K562 (cell line): ENCODE measurements around the gene CFL2.

Source experiments
- CTCF ChIP-seq, 3 experiments: IDR thresholded peaks in 2 of 3; conservative IDR thresholded peaks in 1 of 3; 2 replicates each; pipeline ENCODE4 v1.5.1; 2011 to 2012; ENCODE audit warnings: low read length in 3 of 3, mild to moderate bottlenecking in 3 of 3, control low read depth in 2 of 3, improper control_type of control experiment in 1 of 3, inconsistent platforms in 1 of 3, low read depth in 1 of 3, mixed read lengths in 1 of 3, moderate library complexity in 1 of 3; ENCODE audit not compliant: insufficient read depth in 2 of 3
- MAFF ChIP-seq: IDR thresholded peaks from 2 replicates; pipeline ENCODE4 v1.6.1; 2012; ENCODE audit warnings: low read length, improper control_type of control experiment
- POLR2A ChIP-seq: fragments of 450-650 bp; conservative IDR thresholded peaks from 2 replicates; pipeline ENCODE4 v1.6.1; 2016
- RAD51 ChIP-seq: fragments of 450-650 bp; IDR thresholded peaks from 2 replicates; pipeline ENCODE4 v1.7.1; 2016; ENCODE audit warnings: low read depth, mild to moderate bottlenecking, borderline replicate concordance
- RCOR1 ChIP-seq, 2 experiments: IDR thresholded peaks; 2 replicates each; pipeline ENCODE4 v1.6.1; 2012; ENCODE audit warnings: low read depth in 2 of 2, low read length in 2 of 2, borderline replicate concordance in 1 of 2, improper control_type of control experiment in 1 of 2
- SAFB2 ChIP-seq: fragments of 200-400 bp; formaldehyde crosslinking; IDR thresholded peaks from 2 replicates; pipeline ENCODE4 v1.6.1; 2018; ENCODE audit warnings: borderline replicate concordance, low read length, low read depth, moderate library complexity; ENCODE audit not compliant: severe bottlenecking
- SREBF1 ChIP-seq: fragments of 150-350 bp; IDR thresholded peaks from 2 replicates; pipeline ENCODE4 v1.6.1; 2014; ENCODE audit warnings: antibody characterized with exemption, low read depth, low read length, borderline replicate concordance
- TAF15 ChIP-seq: fragments of 200-400 bp; formaldehyde crosslinking; IDR thresholded peaks from 2 replicates; pipeline ENCODE4 v1.6.1; 2017; ENCODE audit warnings: mild to moderate bottlenecking, low read depth, low read length, moderate library complexity
- ZNF133 ChIP-seq: fragments of 250-450 bp; sonication (Bioruptor Pico); IDR thresholded peaks from 2 replicates; pipeline ENCODE4 v1.4.0; 2020; ENCODE audit warnings: mild to moderate bottlenecking
- ZNF699 ChIP-seq: fragments of 250-450 bp; sonication (Bioruptor Pico); IDR thresholded peaks from 2 replicates; pipeline ENCODE4 v1.8.0; 2021; ENCODE audit warnings: mild to moderate bottlenecking, moderate library complexity; ENCODE audit not compliant: insufficient replicate concordance
- TF ChIP-seq, protein P1 (sequence below): fragments of 250-450 bp; sonication (Bioruptor Pico); IDR thresholded peaks from 2 replicates; pipeline ENCODE4 v1.5.0; 2020; ENCODE audit warnings: mild to moderate bottlenecking, borderline replicate concordance

DNA sequence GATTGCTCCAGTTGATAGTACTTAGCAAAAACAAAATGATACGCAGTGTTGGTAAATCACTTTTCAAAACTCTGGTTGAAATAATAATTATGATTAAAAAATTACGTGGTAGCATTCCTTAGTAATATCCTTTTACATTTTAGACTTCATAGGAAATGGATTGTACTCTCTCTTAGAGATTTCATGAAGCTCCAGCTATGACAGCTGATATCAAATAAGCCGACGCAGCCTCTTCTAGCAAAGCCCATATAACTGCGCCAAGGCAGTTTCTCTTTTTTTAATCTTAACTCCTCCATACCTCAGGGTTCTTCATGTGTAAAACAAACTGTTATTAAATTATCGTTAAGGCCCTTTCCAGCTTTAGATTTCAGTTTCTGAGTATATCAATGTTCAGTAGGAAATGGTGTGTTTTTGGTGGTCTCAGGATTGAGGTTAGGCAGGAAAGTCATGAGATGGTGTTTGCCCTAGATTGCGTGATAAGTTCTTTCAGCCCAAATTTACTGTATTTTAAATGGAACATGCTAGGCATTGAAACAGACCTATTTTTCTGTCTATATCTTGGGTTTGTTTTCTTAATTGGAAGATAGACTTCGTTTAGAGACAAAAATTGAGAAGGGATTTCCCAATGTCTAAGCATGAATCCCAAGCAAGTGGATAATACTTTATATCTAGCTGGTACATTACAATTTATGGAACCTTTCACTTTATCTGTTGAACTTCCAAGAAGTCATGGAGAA is 902 bp upstream of the CFL2 start:
- TF ChIP-seq CTCF (IDR thresholded peaks at IDR 0.05 in 2 of 3, conservative IDR thresholded peaks at IDR 0.05 in 1 of 3; ENCODE audit: insufficient read depth in 2 of 3, low read depth in 1 of 3, low read length in 3 of 3) (no peak), ZNF133 (no peak), SAFB2 (no peak), ZNF699 (CRISPR knock-in tag) (no peak), TAF15 (no peak), POLR2A (no peak), SREBF1 (no peak), RCOR1 (IDR thresholded peaks at IDR 0.05; ENCODE audit: borderline replicate concordance in 1 of 2, low read depth in 2 of 2, low read length in 2 of 2) (no peak), RAD51 (no peak), MAFF (no peak)
- TF ChIP-seq, protein P1, sequence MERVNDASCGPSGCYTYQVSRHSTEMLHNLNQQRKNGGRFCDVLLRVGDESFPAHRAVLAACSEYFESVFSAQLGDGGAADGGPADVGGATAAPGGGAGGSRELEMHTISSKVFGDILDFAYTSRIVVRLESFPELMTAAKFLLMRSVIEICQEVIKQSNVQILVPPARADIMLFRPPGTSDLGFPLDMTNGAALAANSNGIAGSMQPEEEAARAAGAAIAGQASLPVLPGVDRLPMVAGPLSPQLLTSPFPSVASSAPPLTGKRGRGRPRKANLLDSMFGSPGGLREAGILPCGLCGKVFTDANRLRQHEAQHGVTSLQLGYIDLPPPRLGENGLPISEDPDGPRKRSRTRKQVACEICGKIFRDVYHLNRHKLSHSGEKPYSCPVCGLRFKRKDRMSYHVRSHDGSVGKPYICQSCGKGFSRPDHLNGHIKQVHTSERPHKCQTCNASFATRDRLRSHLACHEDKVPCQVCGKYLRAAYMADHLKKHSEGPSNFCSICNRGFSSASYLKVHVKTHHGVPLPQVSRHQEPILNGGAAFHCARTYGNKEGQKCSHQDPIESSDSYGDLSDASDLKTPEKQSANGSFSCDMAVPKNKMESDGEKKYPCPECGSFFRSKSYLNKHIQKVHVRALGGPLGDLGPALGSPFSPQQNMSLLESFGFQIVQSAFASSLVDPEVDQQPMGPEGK: no peak
